BLaER1 (cell line): Measurements from ENCODE around the gene TFDP1.
A peak's percentile ranks its signal among the peaks of the same experiment; 100 is the strongest.

Experiments
- H3K27ac ChIP-seq: shearing (Covaris generic); formaldehyde crosslinking; 2 replicates; pipeline ENCODE4 v1.8.1; 2022
- H3K27me3 ChIP-seq: shearing (Covaris generic); formaldehyde crosslinking; 2 replicates; pipeline ENCODE4 v1.8.1; 2022
- H3K36me3 ChIP-seq: shearing (Covaris generic); formaldehyde crosslinking; 2 replicates; pipeline ENCODE4 v1.8.1; 2022
- H3K4me1 ChIP-seq: shearing (Covaris generic); formaldehyde crosslinking; 2 replicates; pipeline ENCODE4 v1.8.1; 2022
- H3K4me2 ChIP-seq: shearing (Covaris generic); formaldehyde crosslinking; 2 replicates; pipeline ENCODE4 v1.8.1; 2022
- H3K4me3 ChIP-seq: shearing (Covaris generic); formaldehyde crosslinking; 2 replicates; pipeline ENCODE4 v1.8.1; 2022
- H3K9ac ChIP-seq: shearing (Covaris generic); formaldehyde crosslinking; 2 replicates; pipeline ENCODE4 v1.8.1; 2022
- H3K9me3 ChIP-seq: shearing (Covaris generic); formaldehyde crosslinking; 2 replicates; pipeline ENCODE4 v1.8.1; 2022
- H4K20me1 ChIP-seq: shearing (Covaris generic); formaldehyde crosslinking; 2 replicates; pipeline ENCODE4 v1.8.1; 2022
- Cebpa-rat ChIP-seq: shearing (Covaris generic); IDR thresholded peaks from 2 replicates; pipeline ENCODE4 v1.8.1; 2022

The TFDP1 gene

DNA sequence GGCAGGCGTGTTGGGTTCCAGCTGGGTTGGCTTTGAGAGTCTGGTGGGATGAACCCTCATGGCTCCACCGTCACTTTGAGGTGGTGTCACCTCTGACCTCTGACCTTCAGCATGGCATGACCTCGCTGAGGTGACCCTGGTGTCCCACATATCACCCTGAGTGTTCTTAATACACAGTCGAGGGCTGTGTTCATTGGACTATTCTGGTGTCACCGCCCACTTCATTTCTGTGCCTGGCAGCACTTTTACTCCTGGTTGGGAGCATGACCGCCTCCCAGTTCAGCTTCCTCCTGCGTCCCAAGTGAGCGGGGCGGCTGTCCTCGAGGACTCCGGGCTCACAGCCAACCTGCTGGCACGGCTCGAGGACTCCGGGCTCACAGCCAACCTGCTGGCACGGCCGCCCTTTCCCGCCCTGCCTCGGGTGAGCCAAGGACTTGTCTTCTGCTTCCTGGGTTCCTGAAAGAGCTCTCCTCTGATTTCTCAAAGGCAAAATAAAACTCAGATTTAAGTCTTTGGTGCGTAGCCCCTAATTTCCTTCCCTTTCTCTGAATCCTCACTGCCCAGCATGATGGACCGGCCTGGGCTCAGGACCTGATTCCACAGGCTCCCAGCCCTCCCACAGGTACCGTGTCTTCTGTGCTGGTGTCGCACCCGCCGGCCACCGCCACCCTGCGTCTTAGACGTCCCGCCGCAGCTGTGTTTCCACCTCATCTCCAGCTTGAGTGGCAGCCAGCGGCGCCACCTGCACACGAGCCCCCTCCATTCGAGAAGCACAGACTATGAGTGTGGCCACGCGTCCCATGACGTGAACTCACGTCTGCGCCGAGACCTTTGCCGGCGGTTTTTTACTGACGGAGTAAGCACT is 63.0 kb downstream of the TFDP1 start:
- 0 out of 2 replicates have a peak, but pooled peaks cover under 1% of the 10 kb centered on the region for H3K36me3 ChIP-seq
- peaks cover 71% of the 10 kb centered on the region for H3K4me1 ChIP-seq
- no peaks in the 10 kb centered on the region for H3K27me3 ChIP-seq
- no peak overlapping the region for H3K9ac ChIP-seq
- TF ChIP-seq Cebpa-rat, result no peak
- H4K20me1 ChIP-seq, result no peaks in the 10 kb centered on the region
- no peak overlapping the region for H3K4me3 ChIP-seq
- H3K27ac ChIP-seq, result peak overlapping the region; percentile 40; the same call in 1 of the 2 replicates
- no peaks in the 10 kb centered on the region for H3K9me3 ChIP-seq
- H3K4me2 ChIP-seq, result peak overlapping the region; percentile 76

DNA sequence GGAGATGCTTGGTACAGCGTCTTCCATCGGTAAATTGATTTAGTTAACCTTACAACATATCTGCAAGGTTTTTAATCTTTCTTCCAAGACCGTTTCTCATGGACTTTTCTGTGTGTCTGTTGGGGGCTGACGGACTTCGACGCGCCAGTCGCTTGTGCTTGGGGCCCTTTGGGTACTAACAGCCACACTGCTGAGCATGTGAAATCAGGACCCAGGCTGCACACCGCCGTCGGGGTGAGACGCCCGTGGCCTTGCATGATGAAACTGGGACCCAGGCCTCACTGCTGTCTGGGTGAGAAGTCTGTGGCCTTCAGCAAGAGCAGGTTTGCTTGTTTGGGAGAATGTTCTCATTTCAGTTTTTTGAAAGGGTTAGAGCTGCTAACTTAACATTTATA is 63.7 kb downstream of the TFDP1 start:
- Histone ChIP-seq H4K20me1 (no peaks in the 10 kb centered on the region), H3K4me3 (no peak overlapping the region), H3K9me3 (no peaks in the 10 kb centered on the region), H3K4me1 (peaks cover 71% of the 10 kb centered on the region), H3K27ac (no peak overlapping the region; the same call in 1 of the 2 replicates), H3K27me3 (no peaks in the 10 kb centered on the region), H3K4me2 (peak overlapping the region; percentile 76; the same call in 1 of the 2 replicates), H3K9ac (no peak overlapping the region), H3K36me3 (no peaks in the 10 kb centered on the region)
- TF ChIP-seq Cebpa-rat, result no peak

DNA sequence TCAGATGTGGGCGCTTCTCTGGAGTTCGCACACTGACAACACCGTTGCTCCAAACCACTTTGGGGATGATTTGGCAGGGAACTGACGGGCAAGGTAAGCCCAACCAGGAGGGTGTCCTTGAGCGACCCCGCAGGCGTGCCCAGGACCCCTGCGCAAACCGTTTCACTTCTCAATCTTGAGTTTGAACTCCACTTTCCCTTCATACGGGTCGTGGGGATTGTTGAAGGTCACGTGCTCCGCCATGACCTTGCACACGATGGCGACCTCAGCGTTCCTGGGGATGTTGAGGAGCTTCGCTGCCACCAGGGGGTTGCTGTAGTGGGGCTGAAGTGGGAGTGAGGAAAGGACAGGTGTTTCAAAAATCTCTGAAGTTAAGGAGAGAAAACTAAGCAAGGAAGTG is 64.7 kb downstream of the TFDP1 start:
- H3K27ac ChIP-seq, result no peak overlapping the region
- H3K9ac ChIP-seq, result no peak overlapping the region
- H4K20me1 ChIP-seq, result no peaks in the 10 kb centered on the region
- no peaks in the 10 kb centered on the region for H3K27me3 ChIP-seq
- TF ChIP-seq Cebpa-rat, result no peak
- no peaks in the 10 kb centered on the region for H3K9me3 ChIP-seq
- H3K4me3 ChIP-seq, result no peak overlapping the region
- H3K4me1 ChIP-seq, result peaks cover 71% of the 10 kb centered on the region
- no peaks in the 10 kb centered on the region for H3K36me3 ChIP-seq
- no peak overlapping the region for H3K4me2 ChIP-seq

DNA sequence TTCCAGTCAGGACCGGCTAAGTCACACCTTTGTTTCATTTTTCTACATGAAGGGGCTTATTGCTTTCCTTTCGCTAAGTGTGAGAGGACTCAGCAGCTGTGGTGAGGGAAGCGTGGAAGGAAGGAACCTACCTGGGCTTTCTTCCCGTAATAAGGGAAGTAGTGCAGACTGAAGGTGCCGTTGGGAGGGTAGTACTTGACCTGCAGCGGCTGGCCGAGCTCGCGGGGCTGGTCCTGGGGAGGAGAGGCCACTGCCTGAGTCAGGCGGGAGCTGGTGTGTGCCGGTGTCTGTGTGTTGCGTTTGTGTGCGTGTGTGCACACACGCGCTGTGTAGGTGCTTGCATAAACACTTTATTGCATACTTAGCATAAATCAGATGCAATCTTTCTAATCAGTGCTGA is 65.7 kb downstream of the TFDP1 start:
- no peaks in the 10 kb centered on the region for H3K9me3 ChIP-seq
- peaks cover 71% of the 10 kb centered on the region for H3K4me1 ChIP-seq
- no peak overlapping the region for H3K27ac ChIP-seq
- H3K27me3 ChIP-seq, result no peaks in the 10 kb centered on the region
- TF ChIP-seq Cebpa-rat, result no peak
- H3K4me2 ChIP-seq, result no peak overlapping the region
- no peaks in the 10 kb centered on the region for H3K36me3 ChIP-seq
- no peak overlapping the region for H3K9ac ChIP-seq
- H3K4me3 ChIP-seq, result no peak overlapping the region
- H4K20me1 ChIP-seq, result no peaks in the 10 kb centered on the region

DNA sequence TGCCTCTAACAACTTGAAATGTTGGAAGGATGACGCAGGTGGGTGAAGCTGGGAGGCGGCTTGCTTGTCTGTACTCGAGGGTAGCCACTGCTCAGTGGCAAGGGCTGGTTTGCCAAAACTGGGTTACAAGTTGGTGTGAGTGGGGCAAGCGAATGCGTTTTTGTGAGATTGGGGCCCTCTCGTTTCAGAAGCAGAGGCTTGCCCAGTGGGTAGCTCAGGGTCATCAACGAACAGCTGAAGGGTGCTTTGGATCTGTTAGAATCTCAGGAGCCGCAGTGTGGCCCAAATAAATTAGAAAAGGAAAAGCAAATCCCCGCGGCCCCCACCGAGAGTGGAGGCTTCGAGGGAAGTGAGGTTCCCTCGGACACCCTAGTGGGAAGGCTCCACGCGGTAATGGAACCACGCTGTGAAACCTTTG is 66.2 kb downstream of the TFDP1 start:
- H3K9ac ChIP-seq, result no peak overlapping the region
- no peaks in the 10 kb centered on the region for H3K9me3 ChIP-seq
- peaks cover 71% of the 10 kb centered on the region for H3K4me1 ChIP-seq
- H3K27me3 ChIP-seq, result no peaks in the 10 kb centered on the region
- no peak overlapping the region for H3K27ac ChIP-seq
- TF ChIP-seq Cebpa-rat, result no peak
- H4K20me1 ChIP-seq, result no peaks in the 10 kb centered on the region
- H3K4me2 ChIP-seq, result no peak overlapping the region
- H3K36me3 ChIP-seq, result no peaks in the 10 kb centered on the region
- H3K4me3 ChIP-seq, result no peak overlapping the region

DNA sequence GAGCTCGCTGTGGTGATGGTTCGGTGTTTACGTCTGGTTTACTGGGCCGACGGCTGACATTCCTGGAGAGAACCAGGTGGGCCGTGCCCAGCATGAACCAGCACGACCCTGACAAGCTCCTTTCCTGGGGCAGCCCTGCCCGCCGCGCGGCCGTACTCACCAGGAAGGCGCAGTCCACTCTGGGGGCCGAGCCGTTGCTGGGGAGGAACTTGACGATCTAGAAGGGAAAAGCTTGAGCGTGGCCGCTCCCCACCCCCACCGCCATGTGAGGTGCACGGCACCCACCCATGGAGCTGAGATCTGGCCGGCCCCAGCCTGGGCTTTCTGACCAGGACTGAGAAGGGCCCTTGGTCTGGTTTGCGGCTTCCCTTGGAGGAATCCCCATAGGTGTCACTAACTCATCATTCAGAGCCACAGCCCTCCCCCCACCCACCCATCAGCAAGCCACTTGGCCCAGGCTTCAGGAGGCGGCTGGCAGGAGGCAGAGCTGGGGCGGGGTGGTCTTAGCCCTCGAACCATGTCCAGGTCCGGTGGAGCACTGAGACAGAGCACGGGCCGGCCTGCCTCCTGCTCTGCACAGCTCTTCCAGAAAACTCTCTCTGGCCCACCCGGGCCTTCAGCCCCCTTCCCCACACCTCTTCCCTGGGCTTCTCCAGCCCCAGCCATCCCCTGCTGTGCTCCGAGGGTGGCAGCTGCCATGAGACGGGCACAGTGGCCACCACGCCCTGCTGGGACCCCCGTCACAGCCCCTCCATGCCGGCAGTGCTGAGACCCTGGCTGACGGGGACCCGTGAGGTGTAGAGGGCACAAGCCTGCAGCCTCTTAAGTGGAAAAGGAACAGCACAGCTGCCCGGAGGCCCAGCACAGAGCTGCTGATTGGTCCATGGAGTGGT is 67.2 kb downstream of the TFDP1 start:
- H3K4me3 ChIP-seq, result no peak overlapping the region
- H4K20me1 ChIP-seq, result no peaks in the 10 kb centered on the region
- H3K27me3 ChIP-seq, result peaks cover 9% of the 10 kb centered on the region; the same call in 1 of the 2 replicates
- H3K4me2 ChIP-seq, result peak overlapping the region; percentile 75
- H3K9me3 ChIP-seq, result no peaks in the 10 kb centered on the region
- H3K36me3 ChIP-seq, result no peaks in the 10 kb centered on the region
- TF ChIP-seq Cebpa-rat, result no peak
- peak overlapping the region; percentile 28; the same call in 1 of the 2 replicates for H3K27ac ChIP-seq
- H3K9ac ChIP-seq, result 0 out of 2 replicates have a peak overlapping the region, but pooled peaks have one; percentile 1
- peaks cover 71% of the 10 kb centered on the region for H3K4me1 ChIP-seq

DNA sequence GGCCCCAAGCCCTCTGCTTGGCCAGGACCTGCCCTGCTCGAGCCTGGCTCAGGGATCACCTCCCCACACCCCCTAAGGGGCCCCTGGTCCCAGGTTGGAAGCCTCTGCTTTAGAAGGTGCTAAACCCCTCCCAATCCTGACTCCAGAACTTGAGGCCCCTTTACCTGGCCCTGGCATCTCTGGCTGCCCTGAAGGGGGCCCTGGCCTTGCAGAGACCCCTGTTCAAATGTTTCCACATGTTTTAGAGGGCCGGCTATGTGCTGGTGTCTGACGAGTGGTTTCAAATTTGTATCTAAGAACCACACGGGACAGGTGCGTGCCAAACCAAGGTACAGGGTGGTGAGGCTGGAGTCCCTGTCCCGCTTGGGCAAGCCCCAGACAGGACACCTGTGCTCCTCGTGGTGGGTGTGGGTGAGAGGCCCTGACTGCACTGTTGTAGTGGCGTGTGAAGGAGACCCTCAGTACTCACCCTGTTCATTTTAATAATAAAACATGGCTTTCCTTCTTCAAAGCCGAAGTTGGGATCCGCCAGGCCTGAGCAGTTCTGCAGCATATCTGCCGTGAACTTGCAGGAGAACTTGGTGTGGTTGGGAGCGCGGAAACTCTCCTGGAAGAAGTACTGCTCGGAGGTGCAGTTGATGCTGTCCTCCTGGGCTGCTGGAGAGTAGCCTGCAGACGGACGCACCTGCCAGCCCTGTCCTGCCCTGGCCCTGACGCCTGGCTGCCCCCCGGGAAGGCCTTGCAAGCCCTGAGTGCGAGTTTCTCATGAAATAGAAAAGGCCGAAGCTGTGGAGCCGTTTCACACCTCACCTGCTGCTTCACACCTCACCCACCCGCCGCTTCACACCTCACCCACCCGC is 68.1 kb downstream of the TFDP1 start:
- Histone ChIP-seq H3K9ac (0 out of 2 replicates have a peak overlapping the region, but pooled peaks have one; percentile 1), H3K4me3 (no peak overlapping the region), H4K20me1 (no peaks in the 10 kb centered on the region), H3K4me2 (peak overlapping the region; percentile 75), H3K36me3 (no peaks in the 10 kb centered on the region), H3K27ac (peak overlapping the region; percentile 28; the same call in 1 of the 2 replicates), H3K4me1 (peaks cover 71% of the 10 kb centered on the region), H3K9me3 (no peaks in the 10 kb centered on the region), H3K27me3 (peaks cover 9% of the 10 kb centered on the region; the same call in 1 of the 2 replicates)
- TF ChIP-seq Cebpa-rat, result no peak

DNA sequence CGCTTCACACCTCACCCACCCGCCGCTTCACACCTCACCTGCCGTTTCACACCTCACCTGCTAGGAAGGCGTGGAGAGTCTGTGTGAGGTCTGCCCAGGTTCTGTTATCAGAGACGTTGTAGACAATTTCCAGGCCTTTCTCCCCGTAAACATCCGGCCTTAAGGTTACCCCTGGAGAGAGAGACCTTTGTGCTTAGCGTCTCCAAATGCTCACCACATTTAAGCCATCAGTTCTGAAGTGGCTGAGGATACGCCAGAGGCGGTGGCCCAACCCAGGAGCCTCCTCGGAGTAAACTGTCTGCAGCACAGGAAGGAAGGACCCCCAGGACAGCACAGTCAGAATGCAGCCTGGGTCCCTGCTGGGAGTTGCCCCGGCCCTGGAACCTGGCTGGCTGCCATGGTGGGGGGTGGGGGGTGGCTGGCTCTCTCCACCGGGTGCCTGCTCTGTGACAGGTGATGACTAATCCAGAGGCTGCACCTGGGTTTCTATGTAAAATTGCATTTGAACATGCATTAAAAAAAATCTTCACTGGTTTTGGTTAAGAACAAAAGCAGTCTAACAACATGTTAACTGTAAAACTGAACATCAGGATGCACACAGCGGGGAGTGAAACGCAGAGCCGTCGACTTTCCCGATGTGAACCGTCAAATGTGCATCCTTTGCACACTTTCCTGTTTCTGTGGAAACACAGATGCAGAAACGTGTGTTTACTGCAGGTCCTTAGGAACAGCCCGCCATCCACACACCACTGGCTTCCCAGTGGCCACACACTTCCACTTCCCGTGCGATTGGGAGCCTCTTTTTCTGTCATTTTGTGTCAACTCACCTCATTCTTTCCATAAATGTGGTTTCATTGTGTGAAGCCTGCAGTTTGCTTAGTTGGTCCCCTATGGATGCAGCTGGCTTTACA is 69.0 kb downstream of the TFDP1 start:
- H3K4me2 ChIP-seq, result peak overlapping the region; percentile 75
- H4K20me1 ChIP-seq, result no peaks in the 10 kb centered on the region
- peaks cover 9% of the 10 kb centered on the region; the same call in 1 of the 2 replicates for H3K27me3 ChIP-seq
- peaks cover 73% of the 10 kb centered on the region for H3K4me1 ChIP-seq
- no peak overlapping the region for H3K27ac ChIP-seq
- H3K9me3 ChIP-seq, result no peaks in the 10 kb centered on the region
- TF ChIP-seq Cebpa-rat, result no peak
- H3K4me3 ChIP-seq, result 0 out of 2 replicates have a peak overlapping the region, but pooled peaks have one; percentile 13
- no peak overlapping the region for H3K9ac ChIP-seq
- no peaks in the 10 kb centered on the region for H3K36me3 ChIP-seq
